GM03348 (cell line): Measurements from ENCODE around the gene DLGAP1.

Experiments
- DNase-seq: peaks from one replicate; pipeline ENCODE4 v3.0.0; 2012; ENCODE audit warnings: low spot score

DLGAP1 gene

DNA sequence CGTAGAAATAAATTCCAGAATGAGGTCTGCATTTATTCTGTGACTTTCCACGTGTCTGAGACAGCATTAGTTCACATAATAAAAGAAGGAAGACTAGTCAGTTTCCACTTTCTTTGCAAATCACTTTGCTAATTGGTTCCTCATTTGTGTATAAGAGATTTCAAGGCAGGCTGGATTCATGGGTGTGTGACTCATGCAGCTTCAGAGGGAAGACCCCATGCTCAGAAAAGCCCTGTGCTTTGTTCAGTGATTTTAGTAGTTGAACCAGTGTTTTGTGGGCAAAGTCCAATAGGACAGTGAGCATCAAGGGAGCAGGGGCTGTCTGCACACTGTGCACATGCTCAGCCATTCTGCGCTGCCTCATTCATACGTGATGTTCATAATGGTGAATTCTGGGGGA, 297.8 kb downstream of the DLGAP1 start:
- no peak for DNase-seq

DNA sequence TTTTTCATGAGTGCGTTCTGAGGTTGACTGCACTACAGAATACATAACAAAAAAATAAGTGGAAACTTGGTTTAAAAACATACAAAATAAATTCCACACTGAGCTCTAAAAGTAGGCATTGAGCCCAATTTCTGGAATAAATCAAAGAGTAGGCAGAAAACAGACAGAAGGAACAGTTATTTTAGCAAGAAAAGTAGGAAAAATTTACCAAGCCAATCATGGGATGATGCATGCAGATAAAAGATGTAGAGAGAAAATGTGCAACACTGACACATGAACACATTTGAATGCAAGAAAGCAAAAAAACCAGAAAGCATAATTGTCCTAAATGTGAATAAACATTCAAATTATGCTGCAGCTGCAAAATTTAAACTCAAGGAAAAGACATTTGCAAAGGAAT, 308.3 kb downstream of the DLGAP1 start:
- DNase-seq: no peak

DNA sequence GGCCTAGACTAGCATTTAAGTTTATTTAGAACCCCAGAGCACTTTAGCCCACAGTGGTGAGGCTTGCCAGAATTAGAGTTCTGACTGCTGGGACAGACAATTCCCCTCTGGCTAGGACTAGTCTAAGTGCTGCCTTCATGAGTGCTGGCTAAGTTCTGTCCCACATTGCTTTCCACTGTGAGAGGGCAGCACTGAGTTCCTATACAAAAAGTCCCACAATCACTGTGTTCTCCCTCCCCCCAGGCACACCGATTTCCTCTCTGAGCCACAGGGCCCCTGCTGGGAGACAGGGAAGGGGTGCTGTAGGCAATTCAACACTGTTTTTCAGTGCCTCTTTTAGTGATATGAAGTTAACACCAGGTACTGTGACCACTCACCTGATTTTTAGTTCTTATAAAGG, 310.9 kb downstream of the DLGAP1 start:
- DNase-seq: no peak

DNA sequence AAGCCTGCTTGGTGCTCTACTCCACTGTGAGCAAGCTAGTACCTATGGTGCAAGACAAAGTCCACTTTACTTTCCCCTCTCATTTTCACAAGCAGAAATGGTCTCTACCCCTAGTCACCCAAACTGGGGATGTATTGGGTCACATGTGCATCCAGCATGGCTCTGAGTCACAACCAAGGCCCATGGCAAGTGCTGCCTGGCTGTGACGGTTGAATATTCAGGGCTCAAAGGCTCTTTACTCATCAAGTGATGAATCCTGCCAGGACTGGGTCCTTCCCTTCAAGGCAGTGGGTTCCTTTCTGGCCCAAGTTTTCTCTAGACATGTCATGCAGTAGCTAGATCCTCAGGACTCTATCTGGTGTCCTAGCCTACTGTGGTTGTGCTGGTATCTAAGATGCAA, 311.5 kb downstream of the DLGAP1 start:
- no peak for DNase-seq

DNA sequence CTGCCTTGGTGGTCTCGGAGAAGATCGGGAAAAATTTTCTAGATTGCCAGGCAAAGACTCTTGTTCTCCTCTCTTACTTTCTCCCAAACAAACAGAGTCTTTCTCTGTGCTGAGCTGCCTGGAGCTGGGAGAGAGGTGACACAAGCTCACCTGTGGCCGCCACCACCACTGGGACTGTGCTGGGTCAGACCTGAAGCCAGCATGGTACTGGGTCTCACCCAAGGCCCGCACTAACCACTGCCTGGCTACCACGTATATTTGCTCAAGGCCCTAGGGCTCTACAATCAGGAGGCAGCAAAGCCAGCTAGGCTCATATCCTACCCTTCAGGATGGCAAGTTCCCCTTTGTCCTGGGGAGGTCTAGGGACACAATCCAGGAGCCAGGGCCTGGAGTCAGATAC, 312.2 kb downstream of the DLGAP1 start:
- DNase-seq: no peak

DNA sequence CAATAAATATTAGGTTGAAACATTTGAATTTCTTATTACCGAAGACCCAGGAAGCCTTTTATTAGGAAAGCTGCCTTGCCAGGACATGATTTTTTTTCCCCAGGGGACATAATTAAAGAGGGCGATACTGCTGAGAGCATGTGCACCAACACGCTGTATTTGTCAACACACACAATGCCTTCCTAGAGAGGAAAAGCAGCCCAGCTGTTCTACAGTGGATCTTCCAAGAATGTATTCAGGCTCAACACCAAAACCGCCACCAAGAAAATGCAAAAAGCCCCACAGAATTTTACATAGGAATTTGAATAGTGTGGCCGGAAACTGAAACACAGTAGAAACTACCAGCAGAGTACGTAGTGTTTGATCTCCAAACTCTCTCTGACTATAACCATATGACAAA, 320.4 kb downstream of the DLGAP1 start:
- no peak for DNase-seq

DNA sequence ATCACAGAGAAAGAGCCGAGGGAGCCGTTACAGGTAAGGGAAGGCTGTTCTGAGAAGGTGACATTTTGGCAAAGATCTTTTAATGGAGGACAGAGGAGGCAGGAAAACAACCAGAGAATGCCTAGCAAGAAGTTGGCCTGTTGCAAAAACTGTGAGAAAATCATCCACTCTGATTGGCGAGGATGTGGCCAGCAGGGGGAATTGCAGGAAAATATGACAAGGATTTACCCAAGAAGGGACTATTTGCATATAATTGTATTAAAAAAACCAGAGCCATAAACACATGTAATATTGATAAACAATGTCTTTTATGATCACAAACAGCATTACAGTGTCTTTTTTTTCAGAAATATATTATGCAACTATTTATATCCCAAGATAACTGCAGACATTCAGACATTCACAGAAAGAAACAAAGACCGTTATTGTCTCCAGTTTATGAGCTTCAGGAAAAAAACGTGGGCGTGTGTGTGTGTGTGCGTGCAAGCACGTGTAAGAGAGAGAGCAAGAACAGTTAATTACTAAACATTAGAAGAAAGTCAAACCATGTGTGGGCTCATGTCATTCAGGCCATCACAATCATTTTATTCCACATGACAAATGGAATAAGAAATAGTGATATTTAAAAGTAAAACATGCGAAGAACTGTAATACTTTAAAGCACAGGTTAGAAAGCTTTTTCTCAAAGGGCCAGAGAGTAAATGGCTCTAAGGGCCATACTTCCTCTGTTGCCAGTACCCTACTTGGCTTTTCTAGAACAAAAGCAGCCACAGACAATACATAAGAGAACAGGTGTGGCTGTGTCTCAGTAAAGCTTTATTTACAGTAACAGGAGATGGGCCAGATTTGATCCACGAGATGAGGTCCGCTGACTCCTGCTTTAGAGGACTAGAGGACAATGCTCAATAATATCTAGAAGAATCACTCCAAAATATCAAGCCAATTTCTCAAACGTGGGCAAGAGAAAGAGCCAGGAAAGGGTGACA, 324.1 kb downstream of the DLGAP1 start:
- DNase-seq: no peak

DNA sequence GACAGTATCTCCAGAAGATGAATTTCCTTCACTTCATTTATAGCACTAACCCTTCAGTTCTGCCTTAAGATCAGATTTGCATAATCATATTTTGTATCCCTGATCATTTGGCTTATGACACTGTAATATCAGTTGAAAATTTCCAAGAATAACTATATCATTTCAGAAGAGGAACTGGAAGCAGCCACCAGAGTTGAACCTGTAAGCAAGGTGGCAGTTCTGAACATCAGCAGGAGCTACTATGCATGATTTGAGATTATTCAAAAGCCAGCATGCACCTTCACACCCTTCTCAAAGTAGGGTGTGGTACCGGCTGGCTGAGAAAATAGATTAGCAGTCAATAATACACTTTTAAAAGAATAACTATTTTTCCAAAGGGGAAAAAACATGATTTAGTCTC, 328.2 kb downstream of the DLGAP1 start:
- no peak for DNase-seq

DNA sequence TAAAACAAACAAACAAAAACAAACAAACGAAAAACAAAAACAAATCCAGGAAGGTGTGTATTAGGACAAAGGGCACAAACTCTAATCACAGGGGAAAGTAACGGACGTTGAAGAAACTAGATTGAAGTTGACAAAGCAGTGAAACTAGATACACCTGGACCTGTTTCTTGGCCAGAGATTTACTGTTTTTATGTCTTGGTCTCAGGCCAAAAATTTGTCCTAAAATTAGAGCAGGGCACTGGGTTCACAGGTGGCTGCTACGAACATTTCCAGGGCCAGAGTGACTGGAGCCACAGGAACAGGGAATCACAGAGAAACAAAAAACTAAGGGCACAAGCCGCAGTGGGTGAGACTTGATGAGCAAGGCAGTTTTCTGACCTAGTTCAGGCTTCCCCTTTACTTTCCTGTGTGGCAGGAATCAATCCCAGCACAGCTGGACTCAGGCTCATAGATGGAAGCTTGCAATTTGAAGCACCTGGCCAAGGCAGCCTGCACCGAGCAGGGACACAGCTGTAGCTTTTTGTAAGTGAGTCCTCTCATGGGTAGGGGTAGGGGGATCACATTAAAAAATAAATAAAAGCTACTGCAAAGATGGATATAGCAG, 329.4 kb downstream of the DLGAP1 start:
- DNase-seq: no peak

DNA sequence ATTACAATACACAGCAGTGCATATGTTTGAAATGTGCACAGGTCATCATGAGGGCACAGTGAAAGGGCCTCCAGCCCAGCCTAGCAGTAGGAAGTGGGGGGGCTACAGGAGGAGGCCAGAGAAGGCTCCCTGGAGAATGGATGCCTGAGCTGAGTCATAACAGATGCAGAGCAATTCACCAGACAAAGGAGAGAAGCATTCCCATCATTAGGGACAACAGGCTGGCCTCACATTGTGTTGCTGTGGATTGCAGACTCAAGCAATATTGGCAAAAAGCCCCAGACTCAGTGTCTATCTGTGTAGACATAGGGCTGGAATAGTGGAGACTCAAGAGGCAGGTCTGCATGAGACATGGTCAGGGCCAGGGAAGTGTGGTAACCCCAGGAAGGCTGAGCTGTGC, 329.9 kb downstream of the DLGAP1 start:
- peak; percentile 50 for DNase-seq

DNA sequence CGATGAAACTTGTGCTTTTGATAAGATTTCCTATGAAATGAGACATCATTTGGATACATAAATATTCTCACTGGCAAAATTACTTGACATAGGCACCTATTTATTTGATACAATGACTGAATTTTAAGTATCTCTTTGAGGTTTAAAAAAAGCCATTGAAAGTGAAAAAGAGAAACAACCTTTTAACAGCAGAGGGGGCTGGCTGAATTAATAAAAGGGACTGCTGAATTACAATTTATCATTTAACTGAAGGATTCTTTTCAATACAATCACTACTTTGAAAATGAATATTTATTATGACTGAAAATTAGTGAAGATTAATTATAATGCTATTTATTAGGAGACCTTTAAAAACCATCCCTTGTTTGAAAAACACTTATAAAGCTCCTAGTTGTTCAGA, 335.3 kb downstream of the DLGAP1 start:
- no peak for DNase-seq

DNA sequence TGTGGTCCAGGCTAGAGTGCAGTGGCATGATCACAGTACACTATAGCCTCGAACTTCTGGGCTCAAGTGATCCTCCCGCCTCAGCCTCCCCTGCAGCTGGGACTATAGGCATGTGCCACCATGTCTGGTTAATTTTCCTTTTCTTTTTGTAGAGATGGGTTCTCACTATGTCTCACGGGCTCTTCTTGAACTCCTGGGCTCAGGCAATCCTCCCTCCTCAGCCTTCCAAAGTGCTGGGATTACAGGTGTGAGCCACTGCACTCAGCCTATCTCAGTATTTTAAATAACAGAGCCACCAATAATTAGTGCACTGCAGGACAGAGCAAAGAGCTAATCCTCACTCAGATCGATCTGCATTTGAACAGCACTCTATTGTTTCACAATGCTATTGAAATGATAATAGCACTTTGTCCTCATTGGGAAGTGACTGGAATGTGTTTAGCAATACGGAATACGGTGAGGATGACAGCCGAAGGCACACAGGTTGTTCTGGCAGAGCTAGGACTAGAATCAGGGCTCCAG, 335.9 kb downstream of the DLGAP1 start:
- DNase-seq: no peak

DNA sequence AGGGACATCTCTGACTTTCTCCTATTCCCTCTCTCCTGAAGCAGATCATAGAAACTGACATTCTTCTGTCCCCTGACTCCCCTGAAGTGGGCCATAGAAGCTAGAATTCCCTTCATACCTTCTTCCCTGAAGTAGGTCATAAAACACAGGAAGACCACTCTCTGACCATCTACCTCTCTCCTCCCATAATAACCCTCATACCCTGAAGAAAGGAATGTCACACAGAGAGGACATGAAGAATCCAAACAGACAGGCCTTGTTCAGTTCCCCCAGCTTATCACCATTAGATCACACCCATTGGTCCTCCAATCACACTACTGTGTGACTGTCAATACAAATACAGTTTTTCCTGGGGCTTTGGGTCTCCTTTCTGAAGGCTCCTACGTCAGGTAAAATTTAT, 347.1 kb downstream of the DLGAP1 start:
- no peak for DNase-seq

DNA sequence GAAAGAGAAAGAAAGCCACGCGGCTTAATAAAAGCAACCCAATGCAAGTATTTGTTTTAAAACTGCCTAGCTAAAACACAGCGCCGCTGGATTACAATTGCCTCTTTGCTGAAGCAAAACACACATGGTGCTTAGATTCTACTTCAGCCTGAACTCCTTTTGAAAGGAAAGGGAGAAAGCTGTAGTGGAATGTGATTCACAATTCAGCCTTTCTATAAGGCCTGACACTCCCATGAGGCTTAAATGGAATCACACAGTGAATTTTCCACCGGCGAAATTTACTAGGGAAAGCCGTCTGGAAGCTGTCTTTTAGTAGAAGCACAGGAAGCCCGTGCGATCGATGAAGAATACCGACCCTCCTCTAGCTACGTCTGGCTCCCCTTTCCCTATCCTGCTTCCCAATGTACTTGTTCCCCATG, 348.0 kb downstream of the DLGAP1 start:
- no peak for DNase-seq

DNA sequence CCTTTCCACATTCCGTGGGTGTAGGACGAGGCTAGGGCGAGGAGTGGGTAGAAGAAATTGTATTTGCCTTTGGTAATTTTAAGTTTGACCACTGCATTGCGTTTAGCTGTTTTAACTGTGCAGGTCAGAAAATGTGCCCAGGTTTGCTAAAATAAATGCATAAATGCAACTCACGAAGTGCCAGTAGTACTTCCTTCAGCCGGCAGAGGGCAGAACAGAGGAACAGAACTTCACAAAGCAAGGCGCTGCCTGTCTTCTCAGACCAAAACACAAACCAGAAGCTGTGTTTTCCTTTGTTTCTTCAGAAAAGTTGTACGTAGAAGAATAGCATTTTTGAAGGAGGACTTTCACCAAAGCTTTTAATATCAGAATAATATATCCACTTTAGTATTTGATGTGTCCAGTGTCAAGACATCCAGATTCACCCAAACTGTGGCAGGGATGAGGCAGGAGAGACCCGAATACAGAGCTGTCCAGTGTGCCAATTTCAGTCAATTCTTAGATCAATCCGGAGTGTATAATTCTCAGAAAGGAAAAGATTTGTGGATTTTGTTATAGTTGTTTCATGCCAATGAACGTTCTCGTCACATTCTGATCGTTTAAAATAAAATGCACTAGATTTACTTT, 348.6 kb downstream of the DLGAP1 start:
- peak; percentile 62 for DNase-seq

DNA sequence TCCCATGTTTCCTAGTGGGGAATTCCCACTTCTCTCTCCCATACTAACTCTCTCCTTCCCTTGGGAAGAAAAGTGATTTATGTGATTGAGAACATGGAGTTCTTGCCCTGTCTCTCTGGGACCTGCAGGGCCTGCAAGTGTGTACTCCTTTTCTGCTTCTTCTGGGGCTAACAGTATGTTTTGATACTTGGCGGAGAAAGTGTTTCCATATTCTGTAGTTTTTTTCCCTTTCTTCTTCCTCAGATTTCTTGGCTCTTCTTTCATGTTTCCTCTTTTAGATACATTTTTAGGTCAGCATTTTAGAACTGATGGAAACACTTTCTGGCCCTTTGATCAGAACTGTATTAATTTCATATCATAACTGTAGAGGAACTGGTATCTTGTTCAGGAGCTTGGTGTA, 352.2 kb downstream of the DLGAP1 start:
- no peak for DNase-seq

DNA sequence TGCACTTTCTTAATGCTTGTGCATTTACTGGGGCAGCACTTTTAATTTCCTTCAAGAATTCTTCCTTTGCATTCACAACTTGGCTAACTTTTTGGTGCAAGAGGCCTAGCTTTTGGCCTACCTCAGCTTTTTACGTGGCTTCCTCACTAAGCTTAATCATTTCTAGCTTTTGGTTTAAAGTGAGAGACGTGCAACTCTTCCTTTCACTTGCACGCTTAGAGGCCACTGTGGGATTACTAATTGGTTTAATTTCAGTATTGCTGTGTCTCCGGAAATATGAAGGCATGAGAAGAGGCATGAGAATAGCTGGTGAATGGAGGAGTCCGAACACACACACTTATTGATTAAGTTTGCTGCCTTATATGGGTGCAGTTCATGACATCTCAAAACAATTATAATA, 354.1 kb downstream of the DLGAP1 start:
- no peak for DNase-seq

DNA sequence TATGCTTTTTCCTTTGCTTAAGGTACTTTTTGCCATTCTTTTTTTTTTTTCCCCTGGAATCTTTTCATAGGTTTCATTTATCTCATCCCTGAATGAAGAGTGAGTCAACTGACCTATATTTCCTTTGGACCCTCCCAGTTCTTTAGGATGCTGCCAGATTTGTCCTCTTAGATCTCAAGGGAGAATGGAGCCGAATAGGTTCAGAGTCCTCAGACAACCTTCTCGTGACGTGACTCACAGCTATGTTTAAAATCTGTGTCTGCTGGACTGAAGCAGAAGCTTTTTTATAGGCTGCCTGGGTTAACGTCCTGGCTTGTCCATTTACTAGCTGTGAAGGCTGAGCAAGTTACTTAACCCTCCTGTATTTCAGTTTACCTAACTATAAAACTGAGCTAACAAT, 358.6 kb downstream of the DLGAP1 start:
- peak; percentile 11 for DNase-seq

DNA sequence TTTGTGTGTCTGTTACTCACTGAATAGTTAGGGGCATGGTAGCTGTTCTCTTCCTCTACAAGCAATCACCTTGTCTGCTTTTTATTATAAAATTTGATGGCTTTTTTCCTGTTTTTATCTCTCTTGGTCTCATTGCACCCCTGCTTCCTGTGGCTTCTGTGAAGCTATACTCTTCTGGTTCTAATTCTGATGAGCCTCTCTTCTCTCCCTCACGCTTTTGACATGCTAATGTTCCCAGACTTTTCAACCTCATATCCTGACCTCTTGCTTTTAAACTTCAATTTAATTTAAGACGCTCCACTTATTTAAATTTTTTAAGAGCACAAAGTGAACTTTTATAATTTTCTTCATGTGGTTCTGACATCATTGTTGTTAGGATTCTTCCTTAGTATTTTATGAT, 361.4 kb downstream of the DLGAP1 start:
- no peak for DNase-seq

DNA sequence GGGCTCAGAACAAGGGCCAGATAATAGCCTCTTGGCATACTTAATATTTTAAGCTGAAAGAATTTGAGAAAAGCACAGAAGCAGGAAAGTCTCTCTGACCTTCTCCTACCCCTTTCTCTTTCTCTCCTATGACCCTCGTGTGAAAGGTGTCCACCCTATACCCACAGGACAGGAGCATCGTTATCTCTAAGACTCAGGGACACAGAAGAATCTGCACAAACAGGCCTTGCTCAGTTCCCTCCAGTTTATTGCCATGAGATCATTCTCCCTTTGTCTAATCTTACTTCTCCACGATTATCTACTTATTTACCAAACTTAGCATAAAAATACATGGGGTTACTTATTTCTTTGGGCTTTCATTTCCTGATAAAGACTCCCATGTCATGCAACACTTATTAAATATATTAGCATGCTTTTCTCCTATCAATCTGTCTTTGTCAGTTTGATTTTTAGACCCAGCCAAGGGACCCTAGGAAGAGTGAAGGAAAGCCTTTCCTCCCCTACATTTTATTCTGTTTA, 370.7 kb downstream of the DLGAP1 start:
- no peak for DNase-seq

DNA sequence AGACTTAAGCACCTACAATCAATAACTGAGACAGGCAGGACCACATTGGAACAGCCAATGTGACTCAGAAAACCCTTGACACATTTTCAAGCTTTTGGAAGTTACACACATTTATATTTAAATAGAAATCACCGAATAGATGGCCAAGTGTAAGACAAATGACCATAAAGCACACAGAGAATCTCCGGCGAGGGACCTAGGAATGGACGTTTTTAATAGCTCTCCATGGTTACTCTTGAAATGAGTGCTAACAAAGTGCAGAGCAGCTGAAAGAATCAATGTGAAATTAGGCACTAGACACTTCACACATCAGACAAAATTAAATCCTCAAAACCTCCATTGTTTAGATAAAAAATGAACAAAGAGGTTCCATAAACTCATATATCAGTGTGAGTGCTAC, 376.9 kb downstream of the DLGAP1 start:
- no peak for DNase-seq

DNA sequence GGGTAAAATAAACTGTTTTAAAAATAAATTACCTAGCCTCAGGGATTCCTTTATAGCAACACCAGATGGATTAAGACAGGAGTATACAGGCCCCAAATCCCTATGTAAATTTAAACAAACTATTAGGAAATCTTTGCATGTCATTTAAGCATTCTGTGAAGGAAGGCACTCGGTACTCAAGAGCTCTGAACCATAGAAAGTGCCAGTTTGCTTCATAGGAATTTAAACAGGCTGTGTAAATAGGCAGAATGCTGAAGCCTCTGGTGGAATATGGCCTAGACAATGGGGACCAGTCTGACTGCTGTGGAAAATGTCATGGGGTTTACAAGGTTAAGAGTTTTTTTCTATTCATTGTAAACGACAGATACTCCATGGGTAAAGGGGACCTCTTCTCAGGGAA, 377.4 kb downstream of the DLGAP1 start:
- DNase-seq: no peak

DNA sequence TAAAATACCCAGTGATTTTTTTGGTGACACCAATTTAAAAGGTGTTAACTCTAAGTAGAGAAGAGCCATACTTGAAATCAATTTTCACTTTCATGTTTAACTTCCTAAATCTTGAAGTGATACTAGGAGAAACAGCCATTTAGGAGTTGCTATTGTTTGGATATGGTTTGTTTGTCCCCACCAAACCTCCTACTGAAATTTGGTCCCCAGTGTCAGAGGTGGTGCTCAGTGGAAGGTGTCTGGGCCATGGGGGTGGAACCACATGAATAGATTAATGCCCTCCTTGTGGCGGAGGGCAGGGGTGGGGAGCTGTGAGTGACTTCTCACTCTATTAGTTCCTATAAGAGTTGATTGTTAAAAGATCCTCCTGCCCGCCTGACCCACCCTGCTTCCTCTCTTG, 377.9 kb downstream of the DLGAP1 start:
- no peak for DNase-seq
